HG03039 (cell line): ENCODE results near the gene PNKD.
A peak's percentile ranks its signal among the peaks of the same experiment; 100 is the strongest.
"Not testable (repeated sequence)": the region's sequence is repeated elsewhere in the genome, so short reads cannot be mapped to it uniquely, and the experiment has no call there.

Experiments
- ATAC-seq: cut with Tn5 transposase; IDR thresholded peaks from one replicate; pipeline ENCODE4 v1.9.1; 2021; ENCODE audit warnings: mild to moderate bottlenecking, moderate library complexity; ENCODE audit not compliant: unreplicated experiment

Gene PNKD

DNA sequence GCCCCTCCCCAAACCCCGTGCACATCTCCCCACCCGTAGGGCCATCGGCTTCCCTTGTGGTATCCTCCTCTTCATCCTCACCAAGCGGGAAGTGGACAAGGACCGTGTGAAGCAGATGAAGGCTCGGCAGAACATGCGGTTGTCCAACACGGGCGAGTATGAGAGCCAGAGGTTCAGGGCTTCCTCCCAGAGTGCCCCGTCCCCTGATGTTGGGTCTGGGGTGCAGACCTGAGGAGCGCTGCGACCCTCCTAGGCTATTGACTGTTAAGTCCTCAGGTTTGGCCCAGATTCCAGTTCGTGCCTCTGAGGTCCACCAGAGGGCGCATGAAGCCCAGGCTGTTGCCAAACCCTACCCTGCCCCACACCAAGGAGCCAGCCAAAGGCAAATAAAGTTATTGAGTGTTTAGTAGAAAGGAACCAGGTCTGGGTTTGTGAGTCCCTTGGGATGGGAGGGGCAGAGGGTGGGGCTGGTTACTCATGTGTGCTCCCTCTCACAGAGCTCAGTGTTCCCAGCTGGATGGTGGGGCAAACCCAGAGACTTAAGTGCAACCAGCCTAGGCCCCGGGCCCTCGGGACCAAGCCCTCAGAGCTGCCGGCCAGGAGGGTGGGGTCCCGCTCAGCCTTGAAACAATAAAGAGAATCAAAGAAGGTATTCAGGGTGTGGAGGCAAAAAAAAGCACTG lies 2.4 kb downstream of the PNKD start:
- no peak for ATAC-seq

DNA sequence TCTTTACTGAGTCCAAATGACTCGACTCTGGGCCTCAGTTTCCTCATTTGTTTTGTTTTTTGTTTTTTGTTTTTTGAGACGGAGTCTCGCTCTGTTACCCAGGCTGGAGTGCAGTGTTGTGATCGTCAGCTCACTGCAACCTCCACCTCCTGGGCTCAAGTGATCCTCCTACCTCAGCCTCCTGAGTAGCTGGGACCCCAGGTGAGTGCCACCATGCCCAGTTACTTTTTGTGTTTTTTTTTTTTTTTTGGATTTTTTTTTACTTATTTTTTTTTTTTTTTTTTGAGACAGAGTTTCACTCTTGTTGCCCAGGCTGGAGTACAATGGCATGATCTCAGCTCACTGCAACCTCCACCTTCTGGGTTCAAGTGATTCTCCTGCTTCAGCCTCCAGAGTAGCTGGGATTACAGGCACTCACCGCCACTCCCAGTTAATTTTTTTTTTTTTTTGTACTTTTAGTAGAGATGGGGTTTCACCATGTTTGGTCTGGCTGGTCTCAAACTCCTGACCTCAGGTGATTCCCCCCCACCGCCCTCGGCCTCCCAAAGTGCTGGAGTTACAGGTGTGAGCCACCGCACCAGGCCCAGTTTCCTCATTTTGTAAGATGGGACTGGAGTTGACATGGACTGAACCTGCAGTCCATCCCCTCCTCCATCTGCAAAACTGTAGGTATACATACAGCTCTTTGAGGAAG lies 3.0 kb downstream of the PNKD start:
- ATAC-seq = not testable (repeated sequence)

DNA sequence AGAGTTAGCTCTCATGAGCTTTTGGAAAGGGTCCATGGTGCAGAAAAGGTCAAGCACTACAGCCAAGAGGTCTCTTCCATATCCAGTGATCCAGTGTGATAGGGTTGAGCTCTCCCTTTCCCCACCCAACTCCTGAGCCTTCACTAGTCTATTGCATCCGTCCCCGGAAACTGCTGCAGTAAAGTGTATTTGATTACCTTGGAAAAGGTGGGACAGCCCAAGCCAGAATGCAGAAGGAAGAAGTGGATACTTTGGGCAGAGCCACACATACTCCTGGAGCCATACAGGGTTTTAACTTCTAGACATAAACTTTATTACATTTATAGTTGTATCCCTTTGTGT lies 3.6 kb downstream of the PNKD start:
- ATAC-seq = no peak

DNA sequence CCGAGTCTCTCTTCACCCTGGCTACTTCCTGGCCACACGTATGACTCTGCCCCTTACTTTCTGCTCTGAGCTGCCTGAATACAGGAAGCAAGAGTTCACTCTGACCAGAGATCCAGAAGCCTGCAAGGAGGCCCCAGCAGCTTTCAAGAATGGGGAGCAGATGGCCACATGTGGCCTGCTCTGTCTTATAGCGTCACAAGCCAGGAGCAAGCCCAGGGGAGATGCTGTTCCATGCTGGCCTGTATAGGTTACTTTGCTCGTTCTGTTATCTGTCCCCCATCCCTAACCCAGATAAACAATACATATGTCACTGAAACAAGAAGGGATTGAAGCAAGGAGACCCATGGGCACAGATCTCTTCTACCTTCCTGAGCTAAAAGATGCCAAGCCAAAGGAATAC lies 4.3 kb downstream of the PNKD start:
- ATAC-seq = no peak

DNA sequence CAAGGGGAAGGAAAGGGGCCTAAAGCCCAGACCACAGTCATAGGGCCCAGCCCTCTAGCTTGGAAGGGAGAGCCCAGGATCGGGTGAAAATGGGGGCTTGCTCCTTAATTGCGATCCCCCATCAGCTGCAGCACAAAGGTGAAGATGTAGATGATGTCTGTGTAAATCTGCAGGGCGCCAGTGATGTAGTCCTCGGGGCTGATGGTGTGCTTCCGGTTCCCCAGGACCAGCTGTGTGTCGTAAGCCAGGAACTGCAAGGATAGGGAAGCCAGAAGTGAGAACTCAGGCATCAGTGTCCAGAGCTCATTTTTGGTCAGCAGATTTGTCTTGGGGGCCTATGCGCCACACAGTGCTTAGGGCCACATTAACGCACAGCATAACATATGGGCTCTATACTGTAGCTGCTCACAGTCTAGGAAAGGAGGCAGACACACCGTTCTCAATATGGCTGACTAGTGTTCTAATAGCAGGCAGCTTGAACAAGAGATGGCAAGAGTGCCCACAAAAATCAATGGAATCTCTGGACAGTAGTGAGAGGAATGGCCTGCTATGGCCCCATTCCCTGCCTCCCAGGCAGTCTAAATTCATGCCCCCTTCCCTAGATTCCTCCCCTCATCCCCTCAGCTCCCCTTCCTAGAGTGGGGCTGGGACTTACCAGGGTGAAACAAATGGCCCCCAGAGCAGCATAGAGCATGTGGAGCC lies 5.2 kb downstream of the PNKD start:
- ATAC-seq = no peak

DNA sequence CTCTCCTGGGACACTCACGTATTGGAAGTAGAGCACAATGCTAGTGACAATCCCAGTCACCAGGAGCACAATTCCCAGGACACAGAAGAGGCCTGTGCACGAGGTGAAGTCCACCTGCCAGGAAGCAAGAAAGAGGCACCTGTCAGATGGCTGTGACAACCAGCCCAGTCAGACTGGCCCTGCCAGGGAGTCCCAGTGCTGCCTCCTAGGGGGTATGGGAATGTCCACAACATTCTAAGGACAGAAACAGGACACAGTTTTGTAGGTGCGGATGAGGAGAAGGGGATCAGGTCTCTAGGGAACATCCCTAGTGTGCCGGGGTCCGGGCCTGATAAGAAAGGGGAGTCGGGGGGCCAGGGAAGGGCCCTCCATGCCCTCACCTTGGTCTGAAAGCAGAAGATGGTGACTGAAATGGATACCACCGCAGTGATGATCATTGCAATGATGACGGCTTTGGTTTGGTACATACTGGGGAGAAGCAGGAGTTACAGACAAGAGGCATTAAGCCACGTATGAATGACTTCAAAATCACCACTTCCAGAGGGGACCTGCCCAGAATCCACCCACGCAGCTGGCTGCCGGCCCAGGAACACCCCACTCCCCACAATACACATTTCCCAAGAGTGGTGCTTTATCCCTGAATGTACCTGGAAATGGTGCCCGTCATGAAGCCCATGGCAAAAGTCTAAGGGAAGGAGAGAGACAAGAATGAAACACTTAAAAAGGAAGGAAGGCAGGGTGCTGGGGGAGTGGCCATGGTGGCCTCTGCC lies 6.9 kb downstream of the PNKD start:
- no peak for ATAC-seq

DNA sequence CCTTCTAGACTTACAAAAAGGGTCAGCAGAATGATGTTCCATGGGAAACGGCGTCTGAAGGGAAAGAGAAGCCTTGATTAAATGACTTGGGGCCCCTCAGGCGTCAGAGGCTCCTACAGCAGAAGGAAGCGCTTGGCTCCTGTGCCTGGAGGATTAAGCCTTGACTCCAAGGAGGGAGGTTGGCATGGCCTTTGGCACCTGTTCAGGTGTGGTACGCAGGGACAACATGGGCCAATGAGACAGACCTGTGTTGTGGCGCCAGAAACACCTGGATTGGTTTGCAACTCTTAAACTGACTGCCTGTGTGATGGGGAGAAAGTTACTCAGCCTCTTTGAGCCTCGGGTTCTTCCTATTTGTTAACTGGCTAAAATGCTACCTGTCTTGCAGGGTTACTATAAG lies 7.6 kb downstream of the PNKD start:
- ATAC-seq = no peak

DNA sequence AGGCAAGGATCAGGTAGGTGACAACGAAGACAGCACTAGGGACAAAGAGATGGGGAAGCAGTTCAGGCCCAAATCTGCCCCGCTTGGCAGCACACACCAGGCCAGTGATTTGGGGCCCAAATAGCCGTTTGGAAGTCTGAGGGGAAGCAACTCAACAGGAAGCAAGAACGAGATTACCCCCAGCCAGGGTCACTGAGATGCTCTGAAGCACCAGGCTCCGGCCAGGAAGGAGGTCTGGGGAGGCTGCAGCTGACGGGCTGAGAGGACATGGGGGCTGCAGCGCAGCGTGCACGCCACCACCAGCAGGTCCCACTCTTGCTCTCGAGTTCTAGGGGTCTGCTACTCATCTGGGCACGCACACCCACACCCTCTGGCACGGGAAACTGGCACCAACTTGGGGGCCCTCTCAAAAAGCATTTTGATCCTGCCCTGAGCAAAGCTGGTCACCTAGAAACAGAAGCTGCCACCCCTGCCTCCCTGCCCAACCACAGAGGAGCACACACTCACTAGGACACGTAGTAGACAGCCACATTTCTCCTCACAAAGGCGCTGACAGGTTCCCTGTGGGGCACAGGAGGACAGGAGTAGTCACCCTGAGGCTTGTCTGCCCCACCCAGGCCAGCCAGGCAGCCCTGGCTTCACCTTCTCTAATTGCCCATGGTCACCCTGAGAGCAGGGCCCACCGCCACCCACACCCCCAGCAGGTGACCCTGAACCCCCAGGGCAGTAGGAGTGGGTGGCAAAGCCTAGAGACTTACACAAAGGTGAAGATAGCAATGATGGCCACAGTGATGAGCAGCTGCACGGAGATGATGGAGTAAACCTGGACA lies 8.4 kb downstream of the PNKD start:
- ATAC-seq = no peak

DNA sequence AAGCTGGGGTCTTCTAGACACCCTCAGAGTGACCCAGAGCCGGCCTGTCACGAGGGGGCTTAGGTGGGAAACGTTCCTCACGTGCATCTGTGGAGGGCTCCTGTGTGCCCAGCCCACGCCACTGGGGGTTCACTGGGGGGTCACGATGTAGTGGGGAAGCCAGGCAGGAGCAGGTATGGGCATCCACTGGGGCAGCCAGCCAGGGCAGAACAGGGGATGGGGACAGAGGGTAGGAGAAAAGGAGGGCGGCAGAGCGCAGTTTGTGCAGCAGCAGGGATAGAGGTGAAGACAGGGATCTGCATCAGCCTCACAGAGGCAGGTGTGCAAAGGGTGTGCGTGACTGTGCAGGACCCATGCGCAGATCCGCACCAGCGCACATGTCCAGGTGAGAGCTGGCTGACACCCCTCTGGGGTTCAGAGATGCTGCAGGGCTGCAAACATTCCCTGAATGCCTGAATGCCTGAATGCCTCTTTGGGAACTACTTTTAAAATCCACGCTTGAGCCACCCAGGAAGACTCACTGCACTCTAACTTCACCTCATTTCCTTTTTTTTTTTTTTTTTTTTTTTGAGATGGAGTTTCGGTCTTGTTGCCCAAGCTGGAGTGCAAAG lies 10.0 kb downstream of the PNKD start:
- ATAC-seq = no peak

DNA sequence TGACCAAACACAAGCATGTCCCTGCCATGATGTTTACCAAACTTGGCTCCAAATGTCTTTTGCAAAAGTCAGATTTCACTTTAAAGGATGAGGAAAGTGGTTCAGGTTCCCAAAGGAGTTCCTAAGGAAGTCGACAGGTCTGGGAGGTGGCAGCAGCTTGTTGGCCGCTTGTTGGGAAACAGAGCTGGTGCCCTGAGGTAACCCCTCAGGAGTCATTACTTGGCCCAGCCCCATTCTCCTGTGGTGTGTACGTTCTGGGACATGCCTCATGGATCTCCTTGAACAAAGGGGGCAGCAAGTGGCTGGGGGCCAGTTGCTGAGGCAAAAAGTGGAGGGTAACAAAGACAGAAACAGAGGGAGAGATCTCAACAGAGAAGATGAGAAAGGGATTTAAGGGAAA lies 11.1 kb downstream of the PNKD start:
- no peak for ATAC-seq

DNA sequence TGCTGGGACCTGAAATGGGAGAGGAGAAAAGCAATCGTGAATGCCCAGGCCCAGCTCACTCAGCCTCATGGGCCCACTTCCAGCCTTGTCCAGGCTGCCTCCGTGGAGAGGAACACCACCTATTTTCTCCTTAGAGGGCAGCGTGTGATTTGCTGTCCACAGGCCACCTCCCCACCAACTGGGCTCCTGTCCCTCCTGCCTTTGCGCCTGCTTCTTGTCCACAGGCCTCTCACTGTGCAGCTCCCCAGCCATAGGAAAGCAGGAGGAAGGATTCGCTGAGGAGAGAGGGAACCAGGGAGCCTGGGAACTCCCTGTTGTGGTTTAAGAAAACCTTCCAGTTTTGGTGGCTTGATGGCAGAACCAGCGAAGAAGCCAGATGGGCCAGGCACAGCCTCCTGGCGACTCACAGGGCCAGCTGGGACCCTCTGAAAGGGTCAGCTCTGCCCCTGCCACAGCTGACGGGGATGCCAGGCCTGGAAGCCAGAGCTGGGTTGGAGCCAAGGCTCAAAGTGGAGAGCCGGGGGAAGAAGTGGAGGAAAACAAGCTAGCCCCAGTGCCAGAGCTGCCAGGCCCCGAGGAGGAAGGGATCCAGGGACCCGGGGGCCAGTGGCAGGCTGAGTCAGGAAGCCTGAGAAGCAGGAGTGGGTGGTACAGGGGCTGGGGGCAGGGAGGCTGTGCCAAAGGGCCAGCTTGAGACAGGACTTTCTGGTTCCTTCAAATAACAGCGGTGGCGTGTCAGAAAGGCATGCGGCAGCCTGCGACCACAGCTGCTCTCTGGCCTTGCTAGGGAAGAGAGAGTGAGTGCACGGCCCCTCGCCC lies 12.1 kb downstream of the PNKD start:
- no peak for ATAC-seq

DNA sequence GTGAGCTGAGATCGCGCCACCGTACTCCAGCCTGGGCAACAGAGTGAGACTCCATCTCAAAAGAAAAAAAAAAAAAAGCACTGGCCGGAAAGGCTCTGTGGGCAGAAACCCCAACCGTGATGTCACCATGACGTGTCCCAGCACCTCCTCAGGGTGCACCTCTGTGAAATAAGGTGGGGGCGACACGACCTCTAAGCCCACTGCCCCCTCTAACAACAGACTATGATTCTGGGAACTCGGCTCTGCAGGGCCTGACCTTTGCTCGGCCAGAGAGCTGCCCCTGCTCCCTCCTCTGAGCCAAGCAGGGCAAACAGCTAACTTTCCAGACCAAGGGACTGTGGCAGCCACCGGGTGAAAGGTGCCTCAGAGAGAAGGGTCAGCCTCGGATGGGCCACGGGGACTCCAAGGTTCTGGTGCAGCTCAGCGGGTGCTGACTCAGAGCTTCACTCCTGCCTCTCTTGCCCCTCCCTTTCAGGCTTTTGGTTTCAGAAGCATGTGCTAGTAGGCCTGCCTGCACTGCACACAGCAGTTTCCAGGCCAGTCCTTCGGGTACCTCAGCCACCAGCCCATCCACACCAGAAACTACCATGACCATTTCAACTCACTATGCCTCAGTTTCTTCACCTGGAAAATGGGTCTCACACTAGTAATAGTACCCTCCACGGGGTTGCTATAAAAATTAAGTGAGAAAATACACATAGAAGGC lies 13.9 kb downstream of the PNKD start:
- peak; percentile 45 for ATAC-seq

DNA sequence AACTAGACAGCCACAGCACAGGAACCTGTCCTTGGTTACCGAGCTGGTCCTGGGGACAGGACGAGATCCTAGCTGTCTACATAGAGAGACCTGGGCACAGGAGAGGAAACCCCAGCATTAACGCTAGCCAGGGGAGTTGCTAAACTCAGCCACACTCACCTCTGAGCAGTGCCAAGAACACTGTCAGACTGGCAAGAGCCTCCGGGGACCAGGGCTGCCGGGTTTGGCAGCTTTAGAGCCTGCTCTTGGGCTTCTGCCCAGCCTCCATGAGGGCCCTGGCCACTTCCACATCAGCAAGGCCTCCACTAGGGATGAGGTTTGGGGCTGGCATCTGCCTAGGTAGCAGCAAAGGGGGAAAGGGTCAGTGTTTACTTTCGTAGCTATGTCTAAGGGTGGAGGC lies 15.3 kb downstream of the PNKD start:
- ATAC-seq = no peak

DNA sequence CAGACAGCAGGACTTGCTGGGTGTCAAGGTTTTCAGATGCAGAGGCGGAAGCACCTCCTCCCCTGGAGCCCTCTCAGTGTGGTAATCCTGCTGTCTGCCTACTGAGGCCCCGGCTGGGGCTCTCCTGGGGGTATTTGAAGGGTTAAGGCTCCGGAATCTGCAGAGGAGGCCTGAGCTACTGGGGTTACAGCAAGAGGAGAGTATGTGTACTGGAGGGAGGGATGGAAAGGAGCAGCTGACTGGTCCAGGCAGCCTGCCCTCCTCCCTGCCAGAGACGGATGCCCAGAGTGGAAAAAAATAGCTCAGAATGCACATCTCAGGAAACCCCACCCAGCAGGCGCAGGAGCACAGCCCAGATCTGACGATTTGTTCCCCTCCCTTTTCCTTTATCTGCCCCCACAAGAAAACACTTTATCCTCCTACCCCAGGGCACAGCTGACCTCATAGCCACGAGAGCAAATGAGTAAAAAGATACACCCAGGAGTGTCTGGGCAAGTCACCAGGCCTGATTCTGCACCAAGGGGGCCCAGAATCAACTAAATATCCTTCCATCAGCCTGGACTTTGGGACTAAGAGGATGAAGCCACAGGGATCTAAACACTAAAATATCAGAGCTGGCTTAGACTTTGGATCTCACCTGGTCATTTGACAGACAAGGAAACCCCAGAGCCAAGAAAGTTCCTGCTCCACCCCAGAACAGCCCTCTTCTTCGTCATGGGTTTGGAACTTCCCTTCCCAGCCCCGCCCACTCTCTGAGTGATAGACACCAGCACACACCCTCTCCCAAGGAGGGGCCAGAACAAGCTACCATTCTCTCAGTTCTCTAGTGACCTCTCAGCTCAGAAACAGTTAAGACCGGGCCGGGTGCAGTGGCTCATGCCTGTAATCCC lies 16.5 kb downstream of the PNKD start:
- ATAC-seq = peak; percentile 63

DNA sequence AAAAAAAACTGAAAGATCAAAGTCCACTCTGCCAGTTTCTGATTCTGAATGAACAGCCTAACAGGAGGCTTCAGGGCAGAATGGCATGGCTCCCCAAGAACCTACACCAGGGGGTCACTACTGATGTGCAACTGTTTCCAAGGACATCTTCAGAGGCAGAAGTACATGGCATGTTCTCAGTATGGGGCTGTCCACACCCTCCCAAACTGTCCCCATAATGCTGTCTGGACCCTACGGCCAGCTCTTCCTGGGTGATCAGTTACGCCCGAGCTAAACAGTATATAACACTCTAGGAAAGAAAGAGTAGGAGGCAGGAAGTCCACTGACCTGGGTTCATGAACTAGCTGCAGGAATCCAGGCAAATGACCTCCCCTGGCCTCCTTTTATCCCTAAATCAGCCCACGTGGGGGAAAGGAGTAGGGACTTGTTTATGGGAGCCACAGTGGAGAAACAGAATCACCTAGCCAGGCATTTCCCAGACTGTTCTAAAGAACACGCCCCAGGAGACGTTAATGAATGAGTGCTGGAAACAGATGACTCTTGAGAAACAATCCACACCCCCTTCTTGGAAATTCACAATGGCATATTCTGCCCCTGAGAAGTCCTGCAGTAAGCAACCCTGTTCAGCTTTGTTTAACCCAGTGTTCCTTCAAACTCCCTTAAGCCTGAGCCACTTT lies 19.5 kb downstream of the PNKD start:
- no peak for ATAC-seq

DNA sequence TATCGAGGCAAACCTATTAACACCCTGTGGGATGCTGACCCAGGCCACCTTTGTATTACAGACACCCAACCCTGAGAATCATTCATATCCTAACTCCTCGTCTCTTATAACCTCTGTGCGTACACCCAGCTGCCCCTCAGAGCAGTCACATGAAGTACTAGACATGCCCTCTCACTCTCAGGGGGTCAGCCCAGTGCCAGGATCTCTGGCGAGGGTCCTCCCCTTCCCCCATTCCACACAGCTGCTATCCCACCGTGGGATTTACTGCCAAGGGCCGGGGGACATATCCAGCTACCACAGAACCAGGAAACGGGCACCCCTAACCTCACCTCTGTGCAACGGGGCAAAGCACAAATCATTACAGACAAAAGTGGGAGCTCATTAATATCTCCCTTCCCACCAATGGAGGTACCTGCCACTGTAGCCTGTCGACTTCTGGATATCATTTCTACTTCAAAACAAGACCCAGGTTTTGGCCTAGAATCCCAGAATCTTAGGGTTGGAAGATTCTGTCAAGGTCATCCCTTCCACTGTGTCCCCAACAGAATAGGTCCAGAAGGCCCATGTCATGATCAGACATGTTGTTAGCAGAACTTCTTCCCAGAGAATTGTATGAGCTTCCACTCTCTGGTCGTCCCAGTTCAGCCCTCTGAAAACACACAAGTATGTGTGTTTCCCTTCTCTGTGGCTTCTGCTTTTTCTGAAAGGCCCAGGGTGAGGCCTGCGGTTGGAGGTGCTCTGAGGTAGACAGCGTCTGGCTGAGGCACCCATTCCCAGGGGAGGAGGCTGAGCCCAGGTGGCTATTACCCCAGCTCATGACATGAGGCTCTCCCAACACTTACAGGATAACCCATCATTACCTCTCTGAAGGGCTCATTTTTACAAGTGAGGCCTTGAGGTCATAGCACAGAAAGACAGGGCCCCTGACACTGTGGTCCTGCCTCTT lies 20.3 kb downstream of the PNKD start:
- ATAC-seq = peak; percentile 32
